GM10248 (cell line): ENCODE data around the gene DAGLB.

ENCODE experiments used
- CTCF ChIA-PET: fragments of 300-600 bp; sonication (Branson Sonifier 250); formaldehyde crosslinking; extraction: SDS; loops from one replicate; lab custom pipeline; 2021; ENCODE audit warnings: antibody characterized with exemption; lab: Yijun Ruan, JAX
- POLR2A ChIA-PET: fragments of 350-650 bp; sonication (Branson Sonifier 250); formaldehyde crosslinking; extraction: SDS; loops from one replicate; lab custom pipeline; 2020; ENCODE audit warnings: antibody characterized with exemption; lab: Yijun Ruan, JAX
- DNase-seq: peaks from one replicate; pipeline ENCODE4 v3.0.0; 2012; ENCODE audit errors: extremely low spot score
- TF ChIP-seq, protein P1 (sequence below): IDR thresholded peaks from 2 replicates; pipeline ENCODE4 v1.5.1; 2012; ENCODE audit warnings: mild to moderate bottlenecking, low read depth; ENCODE audit errors: extremely low read depth, missing control alignments, control extremely low read depth

The DAGLB gene

DNA sequence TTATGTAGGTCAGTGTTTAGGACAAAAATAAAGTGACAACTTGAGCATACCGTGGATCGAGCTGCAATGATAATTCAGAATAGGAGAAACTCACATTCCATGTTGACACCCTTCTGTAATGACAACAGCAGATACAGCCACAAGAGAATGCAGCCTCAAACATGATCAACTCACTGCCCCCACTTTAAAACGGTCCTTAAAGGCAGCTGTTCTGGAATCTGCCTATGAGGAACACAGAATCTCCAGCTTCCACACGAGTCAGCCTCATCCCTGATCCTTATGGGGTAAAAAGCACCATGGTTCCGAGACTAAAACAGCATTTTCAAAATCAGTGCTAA is 32.5 kb upstream of the DAGLB start:
- TF ChIP-seq, protein P1, sequence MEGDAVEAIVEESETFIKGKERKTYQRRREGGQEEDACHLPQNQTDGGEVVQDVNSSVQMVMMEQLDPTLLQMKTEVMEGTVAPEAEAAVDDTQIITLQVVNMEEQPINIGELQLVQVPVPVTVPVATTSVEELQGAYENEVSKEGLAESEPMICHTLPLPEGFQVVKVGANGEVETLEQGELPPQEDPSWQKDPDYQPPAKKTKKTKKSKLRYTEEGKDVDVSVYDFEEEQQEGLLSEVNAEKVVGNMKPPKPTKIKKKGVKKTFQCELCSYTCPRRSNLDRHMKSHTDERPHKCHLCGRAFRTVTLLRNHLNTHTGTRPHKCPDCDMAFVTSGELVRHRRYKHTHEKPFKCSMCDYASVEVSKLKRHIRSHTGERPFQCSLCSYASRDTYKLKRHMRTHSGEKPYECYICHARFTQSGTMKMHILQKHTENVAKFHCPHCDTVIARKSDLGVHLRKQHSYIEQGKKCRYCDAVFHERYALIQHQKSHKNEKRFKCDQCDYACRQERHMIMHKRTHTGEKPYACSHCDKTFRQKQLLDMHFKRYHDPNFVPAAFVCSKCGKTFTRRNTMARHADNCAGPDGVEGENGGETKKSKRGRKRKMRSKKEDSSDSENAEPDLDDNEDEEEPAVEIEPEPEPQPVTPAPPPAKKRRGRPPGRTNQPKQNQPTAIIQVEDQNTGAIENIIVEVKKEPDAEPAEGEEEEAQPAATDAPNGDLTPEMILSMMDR, result no peak
- ChIA-PET POLR2A (no interaction called here), CTCF (interaction anchor here (0.8 to 1.3 kb wide), 2 partner anchors 9 to 44 kb away, joined by 3 to 4 read pairs; no protein-coding TSS in a partner anchor)
- no peak for DNase-seq

DNA sequence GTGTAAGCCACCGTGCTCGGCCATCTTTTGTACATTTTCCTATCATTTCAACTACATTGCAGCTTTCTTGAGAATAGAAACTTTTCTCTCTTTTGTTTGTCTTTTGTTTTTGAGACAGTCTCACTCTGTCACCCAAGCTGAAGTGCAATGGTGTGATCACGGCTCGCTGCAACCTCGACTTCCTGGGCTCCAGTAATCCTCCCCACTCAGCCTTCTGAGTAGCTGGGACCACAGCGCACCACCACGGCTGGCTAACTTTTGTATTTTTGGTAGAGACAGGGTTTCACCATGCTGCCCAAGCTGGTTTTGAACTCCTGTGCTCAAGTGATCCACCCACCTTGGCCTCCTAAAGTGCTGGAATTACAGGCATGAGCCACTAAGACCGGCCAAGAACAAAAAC is 31.3 kb upstream of the DAGLB start:
- DNase-seq, result no peak
- ChIA-PET CTCF (interaction anchor here (1.0 kb wide), 1 partner anchor 12 kb away, joined by 3 read pairs; no protein-coding TSS in a partner anchor), POLR2A (interaction anchor here (0.6 to 0.9 kb wide), 3 partner anchors 8 to 1113 kb away, joined by 3 to 6 read pairs (median 3); no protein-coding TSS in a partner anchor)
- TF ChIP-seq, protein P1, result no peak

DNA sequence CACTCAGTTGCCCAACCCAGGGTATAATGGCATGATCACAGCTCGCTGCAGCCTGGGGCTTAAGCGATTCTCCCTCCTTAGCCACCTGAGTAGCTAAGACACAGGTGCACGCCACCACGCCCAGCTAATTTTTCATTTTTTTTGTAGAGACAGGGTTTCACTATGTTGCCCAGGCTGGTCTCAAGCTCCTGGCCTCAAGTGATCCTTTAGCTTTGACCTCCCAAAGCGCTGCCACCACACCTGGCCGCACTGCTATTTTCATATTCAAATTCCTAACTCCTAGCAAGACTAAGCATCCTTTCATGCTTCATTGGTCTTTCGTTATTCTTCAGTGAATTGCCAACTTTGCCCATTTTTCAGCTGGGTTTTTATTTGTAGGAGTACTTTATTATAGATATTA is 30.4 kb upstream of the DAGLB start:
- POLR2A ChIA-PET, result no interaction called here

DNA sequence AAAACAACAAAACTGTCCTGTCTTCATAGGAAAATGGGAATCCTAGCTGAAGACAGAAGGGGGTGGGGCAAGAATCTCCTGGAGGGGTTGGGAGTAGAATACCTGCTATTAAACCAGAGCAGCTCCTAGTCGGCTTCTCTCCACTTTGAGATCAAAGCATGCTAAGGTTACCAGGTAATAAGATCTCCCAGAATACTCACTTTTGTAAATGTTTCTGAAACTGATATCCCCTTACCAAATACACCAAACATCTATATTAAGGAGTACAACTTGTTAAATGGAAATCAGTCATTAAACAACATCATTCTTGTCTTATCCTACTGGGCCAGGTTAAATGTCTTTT is 29.5 kb upstream of the DAGLB start:
- POLR2A ChIA-PET, result no interaction called here
- TF ChIP-seq, protein P1, result no peak
- DNase-seq, result no peak
- CTCF ChIA-PET, result interaction anchor here (0.8 to 1.2 kb wide), 2 partner anchors 12 to 23 kb away, joined by 3 read pairs; no protein-coding TSS in a partner anchor

More for the DNA sequence above, 30.4 kb upstream of the DAGLB start:
- DNase-seq, result no peak
- CTCF ChIA-PET, result interaction anchor here (0.9 kb wide), 1 partner anchor 12 kb away, joined by 3 read pairs; no protein-coding TSS in a partner anchor
- TF ChIP-seq, protein P1, result no peak

DNA sequence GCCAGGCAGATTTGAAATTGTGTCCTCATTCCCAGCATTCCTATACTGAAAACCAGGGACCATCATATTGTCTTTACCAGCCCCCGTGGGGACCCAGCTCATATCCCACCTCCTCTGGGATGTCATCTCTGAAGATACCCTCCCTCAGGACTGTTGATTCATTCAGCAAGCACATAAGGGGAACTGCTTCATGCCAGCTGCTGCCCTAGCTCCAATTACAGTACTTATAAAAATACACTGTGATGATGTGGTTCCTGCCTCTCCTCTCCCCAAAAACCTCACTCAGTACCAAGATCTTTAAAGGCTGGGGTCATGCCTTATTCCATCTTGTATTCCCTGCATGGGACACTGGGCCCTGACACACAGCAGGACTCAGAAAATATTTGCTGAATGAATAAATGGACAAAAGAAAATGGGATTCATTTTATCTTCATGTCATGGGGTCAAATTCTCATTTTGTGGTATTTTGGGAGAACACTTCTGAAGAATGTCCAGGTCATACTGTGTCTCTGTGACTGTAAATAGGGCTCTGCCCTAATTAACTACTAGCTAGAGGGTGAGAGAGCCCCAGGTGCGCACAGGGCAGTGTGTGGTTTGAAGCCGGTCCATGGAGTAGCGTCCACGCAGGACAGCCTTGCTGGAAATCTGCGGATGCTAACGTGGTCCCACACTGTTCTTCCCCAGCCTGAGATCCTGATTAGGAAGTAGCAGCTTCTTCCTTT is 29.0 kb upstream of the DAGLB start:
- DNase-seq, result no peak
- TF ChIP-seq, protein P1, result no peak
- POLR2A ChIA-PET, result no interaction called here
- CTCF ChIA-PET, result interaction anchor here (0.8 to 1.2 kb wide), 2 partner anchors 12 to 23 kb away, joined by 3 read pairs; no protein-coding TSS in a partner anchor

DNA sequence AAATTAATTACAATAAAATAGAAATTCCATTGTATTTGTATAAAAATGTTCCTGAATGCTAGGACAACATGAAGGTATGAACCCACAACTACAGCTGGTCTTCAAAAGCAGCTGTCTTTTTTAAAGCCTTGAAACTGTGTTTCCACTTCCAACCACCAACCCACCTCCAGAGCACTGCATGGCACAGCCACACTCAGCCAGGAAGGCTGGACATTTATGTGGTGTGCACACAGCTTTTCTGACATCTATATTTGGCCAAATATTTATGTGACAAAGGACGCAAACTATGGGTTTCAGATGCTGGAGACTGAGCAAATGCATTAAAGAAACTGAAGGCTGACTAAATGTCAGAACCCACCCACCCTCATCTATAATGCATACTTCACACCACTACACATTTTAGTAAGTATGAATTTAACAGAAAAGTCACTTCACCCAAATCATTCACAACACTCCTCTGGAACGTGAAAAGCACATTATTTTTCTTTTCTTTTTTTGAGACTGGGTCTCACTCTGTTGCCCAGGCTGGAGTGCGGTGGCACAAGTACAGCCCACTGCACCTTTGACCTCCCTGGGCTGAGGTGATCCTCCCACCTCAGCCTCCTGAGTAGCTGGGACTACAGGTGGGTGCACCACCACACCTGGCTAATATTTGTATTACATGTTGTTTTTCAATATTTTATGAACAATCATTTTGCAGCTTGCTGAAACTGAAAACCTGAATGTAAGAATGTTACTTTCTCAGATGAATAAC is 27.9 kb upstream of the DAGLB start:
- TF ChIP-seq, protein P1, result no peak
- no peak for DNase-seq
- POLR2A ChIA-PET, result interaction anchor here (0.7 kb wide), 1 partner anchor 11 kb away, joined by 5 read pairs; no protein-coding TSS in a partner anchor
- CTCF ChIA-PET, result interaction anchor here (1.2 kb wide), 1 partner anchor 13 kb away, joined by 3 read pairs; no protein-coding TSS in a partner anchor
